Measurements from ENCODE around the gene ZNF385D.
"Not testable (repeated sequence)": the region's sequence is repeated elsewhere in the genome, so short reads cannot be mapped to it uniquely, and the experiment has no call there.

Gene ZNF385D

DNA sequence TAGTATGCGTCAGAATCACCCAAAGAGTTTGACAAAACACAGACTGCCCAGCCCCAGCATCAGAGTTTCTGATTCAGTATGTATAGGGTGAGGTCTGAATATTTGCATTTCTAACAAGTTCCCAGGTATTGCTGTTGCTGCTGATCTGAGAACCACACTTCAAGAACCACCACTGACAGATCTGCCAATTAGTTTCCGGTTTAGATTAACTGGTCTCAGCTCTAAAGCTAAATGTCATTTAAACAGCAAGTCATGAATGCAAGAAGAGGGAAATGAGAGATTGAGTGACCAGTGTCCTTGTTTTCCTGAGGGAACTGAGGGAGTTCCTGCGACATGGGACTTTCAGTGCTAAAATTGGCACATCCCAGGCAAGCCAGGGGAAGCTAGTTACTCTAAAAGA lies 305.0 kb downstream of the ZNF385D start:
- DNase-seq (ENCODE audit: low spot score), result no peak

DNA sequence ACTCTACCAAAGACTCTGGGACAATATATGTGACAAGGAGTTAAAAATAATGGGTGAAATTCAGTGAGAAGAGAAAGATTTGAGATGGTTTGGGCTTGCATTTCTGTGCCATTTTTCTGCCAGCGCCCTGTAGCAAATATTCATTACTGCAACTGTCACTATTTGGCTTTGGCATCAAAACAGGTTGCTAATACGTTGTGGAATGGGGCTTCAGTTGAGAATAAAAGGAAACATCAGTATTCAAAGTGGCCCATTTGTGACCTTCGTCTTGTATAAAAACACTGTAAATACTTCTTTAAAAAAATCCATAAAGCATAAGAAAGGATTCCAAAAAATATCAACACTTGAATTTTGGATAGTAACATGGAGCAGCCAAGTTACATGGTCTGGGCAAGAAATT lies 309.2 kb downstream of the ZNF385D start:
- no peak for DNase-seq (ENCODE audit: low spot score)

DNA sequence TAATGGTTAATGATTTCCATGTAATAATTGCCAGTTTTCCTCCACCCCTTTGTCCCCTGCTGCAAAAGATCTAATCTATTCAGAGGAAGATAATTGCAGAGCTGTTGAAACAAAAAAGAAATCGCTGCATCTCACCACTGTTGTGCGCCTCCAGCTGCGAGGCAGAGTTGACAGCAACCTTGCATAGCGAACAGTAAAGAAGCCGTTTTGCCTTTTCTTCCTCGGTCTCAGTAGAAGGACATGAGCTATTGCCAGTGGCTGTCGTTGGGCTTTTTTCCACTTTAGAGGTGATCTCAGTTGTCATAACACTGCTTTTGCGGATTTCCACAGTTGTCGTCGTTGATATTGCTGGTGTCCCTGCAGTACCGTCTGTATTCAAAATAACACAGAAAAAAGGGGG lies 314.2 kb downstream of the ZNF385D start:
- DNase-seq (ENCODE audit: low spot score), result no peak

DNA sequence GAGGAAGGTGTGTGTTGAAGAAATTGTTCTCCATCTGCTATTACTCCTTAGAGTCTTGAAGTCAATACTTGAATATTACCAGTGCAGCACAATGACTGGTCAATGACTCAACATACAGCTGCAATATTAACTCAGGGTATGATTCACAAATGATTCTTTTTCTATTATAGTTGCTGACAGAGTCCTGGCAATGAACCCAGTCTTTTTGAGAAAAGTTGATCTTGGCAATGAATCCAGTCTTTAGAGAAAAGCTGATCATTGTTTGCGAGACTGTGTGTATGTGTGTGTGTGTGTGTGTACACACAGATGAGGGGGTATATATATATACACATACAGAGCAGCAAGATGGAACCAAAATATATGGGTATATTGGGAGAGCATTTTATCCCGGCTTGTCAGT lies 315.1 kb downstream of the ZNF385D start:
- no peak for DNase-seq (ENCODE audit: low spot score)

DNA sequence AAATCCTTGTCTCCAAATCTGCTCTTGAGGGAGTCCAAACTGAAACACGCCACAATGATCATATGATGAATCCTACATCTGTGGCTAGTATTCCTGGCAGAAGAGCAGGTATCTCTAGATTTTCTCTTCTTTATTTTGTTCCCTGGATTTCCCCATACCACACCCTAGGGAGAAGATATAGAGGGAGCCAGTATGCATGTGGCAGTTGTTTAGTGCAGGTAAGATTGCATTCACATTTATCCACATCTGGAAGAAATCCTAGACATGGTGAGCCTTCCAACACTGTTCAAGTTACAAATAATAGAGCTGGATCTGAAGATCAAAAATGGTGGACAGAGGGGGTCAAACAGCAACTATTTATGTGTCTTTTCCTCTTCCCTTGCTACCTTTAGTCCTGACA lies 316.7 kb downstream of the ZNF385D start:
- DNase-seq (ENCODE audit: low spot score), result no peak

DNA sequence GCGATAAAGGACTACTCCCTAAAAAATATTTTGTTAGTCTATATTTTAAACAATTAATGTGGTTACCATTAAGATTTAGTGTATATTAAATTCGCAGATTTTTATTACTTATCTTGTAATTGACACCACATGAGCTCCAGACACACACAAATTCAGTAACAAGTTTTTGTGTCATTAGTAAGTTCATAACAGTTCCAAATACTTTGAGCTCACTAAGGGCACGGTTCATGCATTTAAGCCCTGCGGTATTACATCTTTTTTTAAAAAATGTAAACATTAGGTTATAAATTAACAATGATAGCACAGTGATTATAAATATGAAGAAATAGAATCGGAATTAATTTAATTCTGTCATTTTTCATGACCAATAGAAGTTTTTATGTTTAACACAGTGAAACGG lies 317.3 kb downstream of the ZNF385D start:
- no peak for DNase-seq (ENCODE audit: low spot score)

DNA sequence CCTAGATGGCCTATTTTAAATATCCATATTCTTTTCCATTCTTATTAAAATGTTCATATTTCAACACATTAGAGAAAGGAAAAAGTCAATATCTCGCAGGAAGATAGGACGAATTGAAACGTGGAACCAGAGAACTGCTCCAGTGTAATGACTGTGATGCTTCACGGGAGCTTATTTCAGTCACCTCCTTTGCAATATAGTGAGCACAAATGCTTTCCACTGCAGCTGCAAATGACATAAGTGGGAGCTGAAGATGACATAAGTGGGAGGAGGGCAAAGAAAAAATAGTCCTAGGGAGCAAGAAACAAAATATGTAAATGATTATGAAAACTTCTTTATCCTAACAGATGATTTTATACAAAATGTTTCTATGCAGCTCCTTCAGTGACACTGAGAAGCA lies 324.1 kb downstream of the ZNF385D start:
- DNase-seq (ENCODE audit: low spot score), result no peak

DNA sequence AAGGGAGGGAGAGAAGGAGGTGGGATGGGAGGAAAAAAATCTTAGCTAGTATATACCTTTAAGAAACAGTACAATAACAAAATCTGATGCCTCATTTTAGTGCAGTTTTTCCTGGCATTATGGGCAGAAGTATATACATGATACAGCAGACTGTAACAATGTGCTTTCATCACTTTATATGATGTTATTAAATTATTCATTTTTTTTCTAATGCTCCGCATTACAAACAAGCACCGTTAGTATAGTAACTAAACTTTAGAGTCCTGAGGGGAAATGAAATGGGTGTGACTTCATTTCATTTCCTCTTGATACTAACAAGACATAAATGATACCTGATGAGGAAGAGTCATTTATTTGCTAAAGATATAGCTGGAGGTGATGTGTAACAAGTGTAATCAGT lies 325.3 kb downstream of the ZNF385D start:
- DNase-seq (ENCODE audit: low spot score), result no peak

DNA sequence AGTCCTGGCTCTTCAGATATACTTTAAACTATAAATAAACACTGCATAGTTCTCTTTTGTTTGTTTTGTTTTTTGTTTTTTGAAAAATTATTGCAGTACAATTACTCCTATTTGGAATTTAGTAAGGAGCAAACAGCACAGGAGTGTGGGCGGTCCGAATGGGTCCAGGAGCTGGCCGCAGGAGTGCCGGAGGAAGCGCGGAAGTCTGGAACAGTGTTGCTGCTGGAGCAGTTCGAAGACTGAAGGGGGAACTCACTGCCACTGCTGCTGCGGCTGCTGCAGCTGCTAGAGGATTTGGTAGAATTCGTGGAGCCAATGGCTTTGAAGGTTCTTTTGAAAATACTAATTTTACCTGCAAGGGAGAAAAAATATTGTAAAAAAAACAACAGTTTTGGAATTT lies 329.9 kb downstream of the ZNF385D start:
- no peak for DNase-seq (ENCODE audit: low spot score)

DNA sequence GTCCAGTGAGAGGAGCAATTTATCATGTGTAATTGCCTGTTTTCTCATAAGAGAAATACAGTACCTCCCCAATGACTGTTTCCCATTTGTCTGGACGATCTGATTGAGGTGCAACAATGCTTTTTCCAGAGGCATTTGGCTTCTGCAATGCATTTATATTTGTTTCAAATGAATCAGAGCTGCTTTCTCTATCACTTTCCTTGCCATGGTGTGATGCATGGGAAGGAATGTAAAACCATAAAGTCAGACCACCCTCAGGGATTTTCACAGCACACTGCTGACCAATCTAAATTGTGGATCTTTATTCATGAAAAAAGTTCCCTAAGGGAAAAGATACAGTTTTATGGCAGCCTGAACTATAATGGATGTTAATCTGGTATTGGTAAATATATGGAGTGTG lies 333.0 kb downstream of the ZNF385D start:
- DNase-seq (ENCODE audit: low spot score), result no peak

DNA sequence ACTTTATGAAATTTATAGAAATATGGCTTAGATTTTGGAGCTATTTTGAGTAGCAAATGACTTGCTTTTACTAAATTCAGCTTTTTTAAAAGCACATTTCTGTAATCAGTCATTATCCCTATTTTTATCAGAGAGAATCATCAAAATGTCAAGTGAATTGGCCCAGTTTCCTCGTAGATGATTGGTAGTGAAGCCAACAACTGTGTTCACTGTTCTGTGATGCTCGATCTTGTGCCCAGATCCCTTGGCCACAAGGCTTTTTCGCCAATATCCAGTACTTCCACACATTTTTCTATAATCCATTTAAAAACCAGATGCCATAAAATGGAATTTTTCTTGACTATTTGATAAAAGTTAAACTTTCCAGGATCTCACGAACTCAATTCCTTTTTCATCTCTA lies 336.5 kb downstream of the ZNF385D start:
- no peak for DNase-seq (ENCODE audit: low spot score)

DNA sequence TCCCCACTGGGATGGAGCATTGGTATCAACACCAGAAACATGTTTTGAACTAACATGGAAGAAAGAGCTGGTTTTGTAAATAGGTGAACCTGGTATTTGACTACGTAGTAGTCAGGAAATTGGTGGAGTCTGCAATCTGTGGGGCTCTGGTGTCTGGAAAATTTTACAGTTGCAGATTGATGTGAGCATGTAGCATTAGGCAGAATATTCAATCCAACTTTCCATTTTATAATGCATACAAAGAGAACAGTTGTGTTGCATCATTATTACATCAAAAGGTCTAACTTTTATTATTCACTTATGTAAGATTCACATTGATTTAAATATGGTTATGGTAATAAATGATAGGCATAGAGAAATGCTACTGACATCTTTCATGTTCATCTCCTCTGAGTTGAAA lies 340.0 kb downstream of the ZNF385D start:
- no peak for DNase-seq (ENCODE audit: low spot score)

DNA sequence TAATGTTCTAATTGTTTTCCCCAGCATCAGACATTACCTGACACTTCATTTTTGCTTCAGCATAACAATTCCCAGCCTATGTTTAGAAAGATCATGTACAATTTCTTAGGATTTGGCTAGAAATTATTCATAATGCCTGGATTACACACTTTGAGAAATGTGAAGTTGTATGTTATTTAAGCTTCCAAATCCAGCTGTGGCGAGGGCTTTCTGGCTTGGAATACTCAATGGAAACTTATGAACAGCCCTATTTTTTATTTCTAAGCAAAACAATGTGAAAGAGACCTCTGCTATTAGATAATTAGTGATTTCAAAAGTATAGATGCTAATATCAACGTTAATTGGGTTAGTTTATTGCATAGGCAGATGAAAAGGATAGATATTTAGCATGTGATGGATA lies 341.6 kb downstream of the ZNF385D start:
- DNase-seq (ENCODE audit: low spot score), result no peak

DNA sequence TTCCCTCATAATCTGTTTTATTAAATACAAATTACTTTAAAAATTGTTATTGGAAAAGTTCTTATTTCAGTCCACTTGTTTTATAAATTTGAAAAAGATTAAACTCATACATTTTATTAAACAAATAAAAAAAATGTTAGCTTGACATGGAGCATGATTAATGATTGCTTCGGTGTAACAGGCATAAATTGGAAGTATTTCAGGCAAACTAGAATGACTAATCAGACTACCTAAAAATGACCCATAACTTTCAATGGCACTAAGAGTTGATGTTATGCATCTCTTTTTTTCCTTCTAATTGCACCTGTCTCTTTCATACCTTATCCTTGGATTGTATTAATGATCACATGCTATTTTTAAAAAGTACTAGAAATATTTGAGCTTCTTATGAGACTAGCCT lies 343.3 kb downstream of the ZNF385D start:
- DNase-seq (ENCODE audit: low spot score), result no peak

DNA sequence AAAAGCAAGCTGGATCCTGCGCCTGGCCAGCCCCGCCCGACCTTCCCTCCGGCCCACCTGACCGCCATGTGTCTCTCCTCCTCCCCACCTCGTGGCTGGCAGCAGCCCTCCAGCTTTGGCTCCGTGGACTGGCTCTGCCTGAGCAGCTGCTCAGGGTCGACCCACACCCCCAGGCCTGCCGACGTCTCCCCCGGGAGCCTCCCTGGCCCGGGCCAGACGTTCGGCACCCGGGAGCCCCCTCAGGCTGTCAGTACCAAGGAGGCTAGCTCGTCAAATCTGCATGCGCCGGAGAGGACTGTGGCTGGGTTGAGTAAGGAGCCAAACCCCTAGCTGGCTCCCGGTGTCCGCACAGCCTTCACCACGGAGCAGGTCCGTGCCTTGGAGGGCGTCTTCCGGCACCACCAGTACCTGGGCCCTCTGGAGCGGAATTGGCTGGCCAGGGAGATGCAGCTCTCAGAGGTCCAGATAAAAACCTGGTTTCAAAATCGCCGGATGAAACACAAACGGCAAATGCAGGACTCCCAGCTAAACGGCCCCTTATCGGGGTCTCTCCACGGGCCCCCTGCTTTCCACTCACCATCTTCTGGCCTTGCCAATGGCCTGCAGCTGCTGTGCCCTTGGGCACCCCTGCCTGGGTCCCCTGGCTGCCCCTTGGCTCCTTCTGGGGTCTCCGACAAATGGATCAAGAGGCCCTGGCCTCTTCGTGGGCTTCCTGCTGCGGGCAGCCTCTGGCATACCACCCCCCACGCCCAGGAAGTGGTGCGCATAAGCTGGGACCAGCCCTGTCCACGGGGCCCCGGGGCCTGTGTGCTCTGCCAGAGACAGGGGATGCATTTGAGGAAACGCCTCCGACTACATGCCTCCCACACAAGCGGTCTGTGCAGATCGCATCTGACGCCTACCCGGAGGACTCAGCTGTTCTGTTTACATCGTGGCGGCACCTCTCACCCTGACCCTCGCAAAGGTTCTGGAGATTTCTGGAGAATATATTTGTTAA lies 345.0 kb downstream of the ZNF385D start:
- DNase-seq (ENCODE audit: low spot score), result no peak

DNA sequence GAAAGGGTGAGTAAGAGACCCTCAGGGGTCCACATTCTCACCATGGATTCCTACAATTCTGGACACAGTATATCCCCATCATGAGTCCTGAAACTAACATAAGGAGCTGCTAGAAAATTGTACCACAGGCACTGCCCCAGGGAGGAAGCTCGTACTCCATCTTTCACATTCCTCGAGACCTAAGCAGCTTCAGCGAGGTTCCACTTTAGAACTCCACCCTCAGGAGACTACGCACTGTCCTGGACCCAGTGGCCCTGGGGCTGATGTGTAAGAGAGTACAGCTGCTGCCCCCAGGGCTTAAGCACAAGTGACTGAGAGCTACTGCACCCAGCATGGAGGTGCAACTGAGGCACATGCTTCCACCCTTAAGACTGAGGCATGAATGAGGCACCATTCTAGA lies 352.5 kb downstream of the ZNF385D start:
- DNase-seq (ENCODE audit: low spot score), result no peak

DNA sequence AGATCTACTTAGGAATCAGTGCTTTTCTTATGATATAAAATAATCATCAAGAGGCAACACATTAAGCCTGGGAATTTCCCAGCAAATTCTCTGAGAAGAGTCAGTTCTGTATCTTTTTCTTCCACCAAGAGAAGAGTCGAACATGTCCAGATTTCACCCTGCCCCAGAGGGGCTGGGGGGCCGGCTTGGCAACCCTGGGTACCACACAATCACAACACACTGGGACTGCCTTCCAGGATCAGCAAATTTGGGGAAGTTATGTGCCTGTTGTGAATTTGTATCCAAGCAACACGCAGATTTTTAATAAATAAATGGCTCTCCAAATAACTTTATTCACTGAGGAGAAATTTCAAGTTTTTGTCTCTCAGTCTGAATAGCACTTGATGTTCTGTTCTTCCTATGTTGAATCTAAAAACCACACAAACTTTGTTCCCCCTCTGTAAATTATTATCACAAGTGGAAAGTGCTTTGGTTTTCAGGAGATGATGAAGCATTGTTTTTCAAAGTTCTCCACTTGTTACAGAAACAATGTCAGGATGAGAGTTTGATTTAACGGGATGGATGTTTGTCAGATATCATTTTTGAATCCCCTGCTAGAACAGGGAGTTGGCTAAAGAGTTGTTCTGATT lies 357.2 kb downstream of the ZNF385D start:
- DNase-seq (ENCODE audit: low spot score), result no peak

DNA sequence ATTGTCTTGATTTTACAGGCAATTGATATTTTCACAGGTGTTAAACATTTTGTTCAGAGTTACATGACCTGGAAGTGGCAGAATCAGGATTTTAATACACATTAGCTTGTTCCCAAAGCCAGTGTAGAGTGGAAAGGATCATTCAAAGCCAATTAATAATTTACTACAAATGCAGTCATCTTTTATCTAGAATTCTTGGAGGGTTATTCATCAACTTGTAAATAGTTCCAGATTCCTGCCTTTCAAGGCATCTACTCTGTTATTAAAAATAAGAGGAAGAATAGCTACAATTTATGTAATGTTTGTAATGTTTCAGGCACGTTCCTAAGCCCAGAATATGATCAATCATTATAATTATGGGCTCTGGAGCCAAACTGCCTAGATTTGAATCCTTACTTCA lies 358.5 kb downstream of the ZNF385D start:
- no peak for DNase-seq (ENCODE audit: low spot score)

DNA sequence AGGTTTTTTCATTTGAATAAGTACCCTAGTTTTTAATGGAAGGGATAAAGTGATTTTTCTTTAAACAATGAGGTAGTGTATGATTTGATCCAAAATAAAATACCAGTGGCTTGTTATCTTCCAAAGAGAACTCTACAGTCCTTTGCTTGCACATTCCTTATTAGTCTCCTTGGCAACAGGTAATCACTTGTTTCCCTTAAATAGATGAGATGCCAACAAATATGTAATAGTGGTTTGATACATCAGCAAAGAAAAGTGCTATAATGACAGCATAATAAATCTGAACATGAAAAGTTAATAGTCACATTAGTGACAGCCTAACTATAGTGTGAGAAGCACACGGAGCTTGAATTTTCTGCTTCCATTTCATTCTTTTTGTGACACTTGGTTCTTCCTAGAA lies 360.2 kb downstream of the ZNF385D start:
- no peak for DNase-seq (ENCODE audit: low spot score)

DNA sequence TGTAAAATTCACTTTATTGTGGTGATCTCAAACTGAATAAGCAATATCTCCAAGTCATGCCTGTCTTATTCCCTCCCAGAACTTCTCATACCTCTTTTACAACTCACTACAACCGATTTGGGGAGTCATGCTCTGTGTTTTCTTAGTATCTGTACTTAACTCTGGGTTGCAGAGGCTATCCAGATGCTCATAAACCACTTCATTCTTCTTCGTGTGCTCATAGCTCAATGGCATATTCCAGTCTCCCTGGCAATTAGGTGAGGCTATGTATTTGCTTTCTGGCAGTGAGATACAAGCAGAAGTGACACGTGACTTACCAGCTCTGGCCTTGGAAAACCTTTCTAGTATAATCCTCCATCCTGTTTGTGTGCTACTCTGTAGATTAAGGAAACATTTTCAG lies 360.9 kb downstream of the ZNF385D start:
- DNase-seq (ENCODE audit: low spot score), result no peak

DNA sequence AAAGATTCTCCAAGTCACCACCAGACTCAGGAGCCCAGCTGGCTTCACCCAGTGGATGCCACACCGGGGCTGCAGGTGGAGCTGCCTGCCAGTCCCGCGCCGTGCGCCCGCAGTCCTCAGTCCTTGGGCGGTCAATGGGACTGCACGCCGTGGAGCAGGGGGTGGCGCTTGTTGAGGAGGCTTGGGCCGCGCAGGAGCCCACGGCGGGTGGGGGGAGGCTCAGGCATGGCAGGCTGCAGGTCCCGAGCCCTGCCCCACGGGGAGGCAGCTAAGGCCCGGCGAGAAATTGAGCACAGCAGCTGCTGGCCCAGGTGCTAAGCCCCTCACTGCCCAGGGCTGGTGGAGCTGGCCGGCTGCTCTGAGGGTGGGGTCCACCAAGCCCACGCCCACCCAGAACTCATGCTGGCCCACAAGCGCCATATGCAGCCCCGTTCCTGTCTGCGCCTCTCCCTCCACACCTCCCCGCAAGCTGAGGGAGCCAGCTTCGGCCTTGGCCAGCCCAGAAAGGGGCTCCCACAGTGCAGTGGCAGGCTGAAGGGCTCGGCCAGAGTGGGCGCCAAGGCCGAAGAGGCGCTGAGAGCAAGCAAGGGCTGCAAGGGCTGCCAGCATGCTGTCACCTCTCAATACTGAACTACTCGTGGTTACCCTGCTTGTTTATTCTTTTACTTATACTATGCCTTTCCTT lies 363.7 kb downstream of the ZNF385D start:
- not testable (repeated sequence) for DNase-seq (ENCODE audit: low spot score)

DNA sequence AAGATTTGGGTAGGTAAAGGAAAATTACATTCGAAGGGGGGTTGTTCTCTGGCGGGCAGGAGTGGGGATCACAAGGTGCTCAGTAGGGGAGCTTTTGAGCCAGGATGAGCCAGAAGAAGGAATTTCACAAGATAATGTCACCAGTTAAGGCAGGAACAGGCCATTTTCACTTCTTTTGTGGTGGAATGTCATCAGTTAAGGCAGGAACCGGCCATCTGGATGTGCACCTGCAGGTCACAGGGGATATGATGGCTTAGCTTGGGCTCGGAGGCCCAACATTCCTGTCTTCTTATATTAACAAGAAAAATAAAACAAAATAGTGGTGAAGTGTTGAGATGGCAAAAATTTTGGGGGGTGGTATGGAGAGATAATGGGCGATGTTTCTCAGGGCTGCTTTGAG lies 373.0 kb downstream of the ZNF385D start:
- not testable (repeated sequence) for DNase-seq (ENCODE audit: low spot score)

Data from D341Med (cell line).